HG03565 (cell line): Measurements from ENCODE around the gene IL1RAPL2.
"Not testable (repeated sequence)": the region's sequence is repeated elsewhere in the genome, so short reads cannot be mapped to it uniquely, and the experiment has no call there.

Experiments used
- ATAC-seq: cut with Tn5 transposase; IDR thresholded peaks from one replicate; pipeline ENCODE4 v1.9.1; 2021; ENCODE audit warnings: mild to moderate bottlenecking, moderate library complexity; ENCODE audit not compliant: unreplicated experiment

IL1RAPL2 gene

GRCh38 chrX:105754286-105754964 lies 1188.4 kb downstream of the IL1RAPL2 start:
- ATAC-seq, result no peak

GRCh38 chrX:105755109-105755508 lies 1189.1 kb downstream of the IL1RAPL2 start:
- ATAC-seq, result no peak

GRCh38 chrX:105758754-105759153 lies 1192.8 kb downstream of the IL1RAPL2 start:
- ATAC-seq, result no peak

GRCh38 chrX:105759598-105759997 lies 1193.6 kb downstream of the IL1RAPL2 start:
- no peak for ATAC-seq

- no peak for ATAC-seq
Measured at GRCh38 chrX:105765691-105766090, 1199.7 kb downstream of the IL1RAPL2 start.

- no peak for ATAC-seq
Measured at GRCh38 chrX:105773801-105774200, 1207.8 kb downstream of the IL1RAPL2 start.

- no peak for ATAC-seq
Measured at GRCh38 chrX:105775679-105776078, 1209.7 kb downstream of the IL1RAPL2 start.

- ATAC-seq, result no peak
Measured at GRCh38 chrX:105781804-105782203, 1215.8 kb downstream of the IL1RAPL2 start.

GRCh38 chrX:105796877-105797276 lies 1230.9 kb downstream of the IL1RAPL2 start:
- ATAC-seq, result not testable (repeated sequence)

GRCh38 chrX:105803891-105804290 lies 1237.9 kb downstream of the IL1RAPL2 start:
- no peak for ATAC-seq

- ATAC-seq, result not testable (repeated sequence)
Measured at GRCh38 chrX:105805655-105806054, 1239.7 kb downstream of the IL1RAPL2 start.

GRCh38 chrX:105816517-105816916 lies 1250.5 kb downstream of the IL1RAPL2 start:
- no peak for ATAC-seq
